Dermis blood vessel endothelial cell (primary cell): ENCODE data around the gene AKT3. TPM values are rescaled to one million over a fixed set of nuclear protein-coding genes. Genes with fewer than 3 reads are reported as not detected.
"Not testable (repeated sequence)": the region's sequence is repeated elsewhere in the genome, so short reads cannot be mapped to it uniquely, and the experiment has no call there.

Experiments
- DNase-seq: peaks from one replicate; pipeline ENCODE4 v3.0.0; 2010
- total RNA-seq: library from RNA; depleted of rRNA; stranded (reverse); fragments of >200 nt; gene quantifications from 2 replicates; pipeline ENCODE4 v1.2.3, GENCODE V29; 2014

Gene AKT3
- total RNA-seq, 1 donor from 2014 or later: 86.4 TPM

DNA sequence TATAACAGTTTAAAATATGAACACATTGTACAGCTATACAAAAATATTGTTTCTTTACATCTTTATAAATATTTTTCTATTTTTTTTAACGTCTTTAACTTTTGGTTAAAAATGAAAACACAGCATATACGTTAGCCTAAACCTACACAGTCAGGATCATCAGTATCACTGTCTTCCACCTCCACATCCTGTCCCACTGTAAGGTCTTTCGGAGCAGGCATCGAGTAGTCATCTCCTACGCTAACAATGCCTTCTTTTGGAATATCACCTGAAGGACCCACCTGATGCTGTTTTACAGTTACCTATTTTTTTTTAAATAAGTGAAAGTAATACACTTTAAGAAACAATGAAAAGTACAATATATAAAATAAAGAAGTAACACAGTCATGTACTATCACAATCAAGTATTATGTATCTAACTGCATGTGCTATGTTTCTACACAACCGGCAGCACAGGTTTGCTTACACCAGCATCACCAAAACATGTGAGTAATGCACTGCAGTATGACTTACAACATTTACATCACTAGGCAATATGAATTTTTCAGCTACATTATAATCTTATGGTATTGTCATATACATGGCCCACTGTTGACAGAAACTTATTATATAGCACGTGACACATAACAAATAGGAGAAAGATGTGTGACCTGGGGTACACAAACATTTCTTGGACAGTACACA, 254.4 kb downstream of the AKT3 start:
- DNase-seq: no peak

DNA sequence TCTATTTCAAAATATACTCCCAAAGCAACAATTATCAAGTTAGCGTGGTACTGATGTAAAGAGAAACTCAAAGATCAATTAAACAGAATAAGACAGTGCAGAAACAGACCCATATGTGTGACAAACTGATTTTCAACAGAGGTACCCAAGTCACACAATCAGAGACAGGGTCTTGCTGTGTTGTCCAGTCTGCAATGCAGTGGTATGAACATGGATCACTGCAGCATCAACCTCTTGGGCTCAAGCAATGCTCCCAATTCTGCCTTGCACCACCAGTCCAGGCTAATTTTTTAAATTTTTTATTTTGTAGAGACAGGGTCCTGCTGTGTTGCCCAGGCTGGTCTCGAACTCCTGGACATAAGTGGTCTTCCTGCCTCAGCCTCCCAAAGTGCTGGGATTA, 255.6 kb downstream of the AKT3 start:
- DNase-seq: no peak

DNA sequence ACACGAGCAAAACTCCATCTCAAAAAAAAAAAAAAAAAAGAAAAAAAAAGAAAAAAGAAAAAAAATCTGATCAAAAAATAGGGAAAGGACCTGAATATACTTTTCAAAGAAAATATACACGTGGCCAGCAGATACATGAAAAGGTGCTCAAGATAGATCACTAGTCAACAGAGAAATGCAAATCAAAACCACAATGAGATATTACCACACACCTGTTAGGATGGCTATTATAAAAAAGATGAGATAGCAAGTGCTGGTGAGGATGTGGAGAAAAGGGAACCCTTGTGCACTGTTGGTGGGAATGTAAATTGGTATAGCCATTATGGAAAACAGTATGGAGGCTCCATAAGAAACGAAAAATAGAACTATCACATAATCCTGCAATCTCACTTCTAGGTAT, 260.8 kb downstream of the AKT3 start:
- not testable (repeated sequence) for DNase-seq

DNA sequence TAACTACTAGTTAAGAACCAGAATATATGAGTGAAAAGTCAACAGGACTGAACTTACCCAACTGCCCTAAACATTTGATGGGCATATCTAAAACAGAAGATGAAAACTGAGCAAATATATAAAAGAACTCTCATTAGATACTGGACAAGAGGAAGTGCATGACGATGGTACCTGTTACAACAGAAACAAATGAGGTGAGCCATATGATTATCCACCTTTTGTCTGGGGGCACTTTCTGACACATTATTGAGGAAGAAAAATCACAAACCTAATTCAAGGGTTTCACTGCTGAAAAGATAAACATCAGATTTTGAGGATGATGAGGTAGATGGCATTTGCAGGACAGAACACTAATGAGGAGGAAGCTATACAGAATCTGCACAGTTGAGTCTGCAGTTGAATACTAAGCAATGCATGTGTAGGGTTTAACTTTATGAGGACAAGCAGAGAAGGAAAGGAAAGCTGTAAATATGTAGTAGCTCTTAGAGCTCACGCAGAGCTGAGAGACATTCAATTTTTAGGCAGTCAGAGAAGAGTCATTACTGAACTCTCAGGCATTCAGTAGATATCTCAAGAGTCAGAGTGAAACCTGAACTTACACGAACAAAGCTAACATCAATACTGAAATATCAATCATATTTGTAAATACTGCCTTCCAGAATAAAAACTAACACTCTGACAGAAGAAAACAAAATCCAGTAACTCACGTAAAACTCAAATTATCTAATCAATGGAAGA, 262.1 kb downstream of the AKT3 start:
- DNase-seq: no peak

DNA sequence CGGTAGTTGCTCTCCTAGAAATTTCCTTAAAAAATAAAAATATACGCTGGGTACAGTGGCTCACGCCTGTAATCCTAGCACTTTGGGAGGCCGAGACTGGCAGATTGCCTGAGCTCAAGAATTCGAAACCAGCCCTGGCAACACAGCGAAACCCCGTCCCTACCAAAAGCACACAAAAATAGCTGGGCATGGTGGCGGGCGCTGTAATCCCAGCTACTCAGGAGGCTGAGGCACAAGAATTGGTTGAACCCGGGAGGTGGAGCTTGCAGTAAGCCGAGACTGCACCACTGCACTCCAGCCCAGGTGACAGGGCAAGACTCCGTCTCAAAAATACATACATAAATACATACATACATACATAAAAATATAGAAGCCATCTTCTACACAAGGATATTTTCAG, 262.8 kb downstream of the AKT3 start:
- DNase-seq: no peak

DNA sequence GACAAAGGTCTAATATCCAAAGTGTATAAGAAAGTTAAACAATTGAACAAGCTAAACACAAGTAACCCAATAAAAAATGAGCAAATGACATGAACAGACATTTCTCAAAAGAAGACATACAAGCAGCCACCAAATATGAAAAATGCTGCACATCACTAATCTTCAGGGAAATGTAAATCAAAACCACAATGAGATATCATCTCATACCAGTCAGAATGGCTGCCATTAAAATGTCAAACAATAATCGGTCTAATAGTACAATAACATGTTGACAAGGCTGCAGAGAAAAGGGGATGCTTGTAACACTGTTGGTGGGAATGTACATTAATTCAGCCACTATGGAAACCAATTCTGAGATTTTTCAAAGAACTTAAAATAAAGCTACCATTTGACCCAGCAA, 264.1 kb downstream of the AKT3 start:
- DNase-seq: no peak

DNA sequence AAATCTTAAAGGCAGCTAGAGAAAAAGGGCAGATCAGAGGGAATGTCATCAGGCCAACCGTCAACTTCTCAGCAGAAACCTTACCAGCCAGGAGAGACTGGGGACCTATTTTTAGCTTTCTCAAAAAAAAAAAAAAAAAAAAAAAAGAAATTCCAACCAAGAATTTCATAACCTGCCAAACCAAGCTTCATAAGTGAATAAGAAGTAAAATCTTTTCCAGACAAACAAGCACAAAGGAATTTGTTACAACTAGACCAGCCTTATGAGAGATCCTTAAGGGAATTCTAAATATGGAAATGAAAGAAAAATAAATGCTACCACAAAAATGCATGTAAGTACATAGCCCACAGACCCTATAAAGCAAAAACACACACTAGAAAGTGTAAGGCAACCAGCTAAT, 267.7 kb downstream of the AKT3 start:
- DNase-seq: no peak

DNA sequence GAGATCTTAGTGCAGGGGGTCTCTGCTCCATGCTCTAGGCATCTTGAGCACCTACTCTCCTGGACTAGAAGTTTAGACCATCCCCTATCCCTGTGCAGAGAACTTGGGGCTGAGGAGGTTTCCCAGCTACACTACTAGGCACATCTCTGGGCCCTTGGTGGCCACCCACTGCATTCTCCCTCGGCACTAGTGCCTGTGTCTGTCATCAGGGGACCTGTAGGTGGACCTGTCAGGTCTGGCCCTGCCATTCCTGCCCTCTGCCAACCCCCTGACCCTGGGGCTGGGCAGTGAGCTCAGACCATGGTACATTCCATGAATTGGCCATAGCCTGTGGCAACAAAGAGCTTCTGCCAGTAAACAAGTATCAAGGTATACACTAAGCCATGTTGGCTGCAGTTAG, 269.1 kb downstream of the AKT3 start:
- DNase-seq: no peak

DNA sequence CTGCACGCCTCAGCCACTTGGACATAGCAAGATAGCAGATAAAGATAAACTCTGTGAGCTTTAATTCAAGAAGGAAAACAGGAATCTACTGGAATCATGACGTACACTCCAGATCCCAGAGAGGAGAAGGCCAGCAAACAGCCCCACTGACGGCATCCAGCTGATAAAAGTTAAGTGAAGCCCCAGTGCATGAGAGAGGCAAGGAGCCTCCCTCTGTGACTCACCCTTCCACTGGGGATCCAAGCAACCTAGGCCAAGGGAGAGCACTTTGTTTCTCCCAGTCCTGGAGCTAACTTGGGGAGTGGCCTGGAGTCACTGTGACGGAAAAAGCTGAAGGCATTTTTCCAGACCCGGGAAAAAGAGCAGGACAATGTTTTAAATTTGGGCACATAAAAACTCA, 270.0 kb downstream of the AKT3 start:
- DNase-seq: no peak

DNA sequence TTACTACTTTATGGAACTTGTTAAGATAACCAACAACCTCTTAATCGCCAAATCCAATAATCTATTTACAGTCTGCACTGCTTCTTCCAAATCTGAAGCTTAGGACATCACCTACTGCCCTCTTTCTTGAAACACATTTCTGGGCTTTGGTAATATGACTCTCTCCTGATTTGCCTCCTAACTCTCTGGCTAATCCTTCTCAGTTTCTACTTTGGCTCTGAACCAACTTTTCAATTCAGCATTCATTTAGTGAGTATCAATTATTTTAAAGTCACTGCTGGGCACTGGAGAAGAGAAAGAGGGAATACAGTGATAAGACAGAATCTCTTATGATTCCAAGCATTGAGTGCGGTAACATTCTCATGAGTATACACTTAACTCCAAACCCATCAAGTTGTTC, 275.0 kb downstream of the AKT3 start:
- no peak for DNase-seq

DNA sequence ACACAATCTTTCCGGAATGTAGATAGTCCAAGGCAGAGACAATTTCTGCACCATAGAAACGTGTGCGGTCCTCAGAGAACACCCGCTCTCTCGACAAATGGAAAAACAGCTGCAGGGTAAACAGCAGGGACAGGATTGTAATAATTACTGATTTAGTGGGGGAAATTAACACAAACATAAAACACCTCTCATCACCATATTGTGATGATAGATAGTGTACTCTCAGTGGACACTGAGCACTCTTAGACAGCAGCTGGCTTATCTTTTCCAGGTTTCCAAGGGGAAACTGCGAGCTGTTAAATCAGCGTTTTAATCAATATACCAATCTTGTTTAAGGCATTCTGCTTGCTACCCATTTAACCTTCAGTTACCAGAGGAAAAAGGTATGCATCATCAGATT, 277.1 kb downstream of the AKT3 start:
- DNase-seq: no peak

DNA sequence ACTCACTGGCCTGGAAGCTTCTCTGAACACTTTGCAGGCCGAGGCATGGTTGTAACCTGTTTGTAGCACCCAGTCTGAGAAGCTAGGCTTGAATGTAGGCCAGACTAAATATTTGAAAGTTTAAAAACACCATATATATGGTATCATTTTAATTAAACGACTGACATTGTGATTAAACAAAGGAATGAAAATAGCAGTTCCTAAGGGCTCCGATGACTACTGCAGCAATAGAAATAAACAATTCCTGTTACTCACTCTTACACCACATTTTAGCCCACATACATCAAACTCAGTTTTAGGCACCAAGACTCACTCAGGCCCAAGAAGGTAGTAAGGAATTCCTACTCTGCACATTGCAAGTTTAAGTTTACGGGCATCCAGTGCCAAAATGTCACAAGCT, 281.2 kb downstream of the AKT3 start:
- DNase-seq: peak; percentile 30

DNA sequence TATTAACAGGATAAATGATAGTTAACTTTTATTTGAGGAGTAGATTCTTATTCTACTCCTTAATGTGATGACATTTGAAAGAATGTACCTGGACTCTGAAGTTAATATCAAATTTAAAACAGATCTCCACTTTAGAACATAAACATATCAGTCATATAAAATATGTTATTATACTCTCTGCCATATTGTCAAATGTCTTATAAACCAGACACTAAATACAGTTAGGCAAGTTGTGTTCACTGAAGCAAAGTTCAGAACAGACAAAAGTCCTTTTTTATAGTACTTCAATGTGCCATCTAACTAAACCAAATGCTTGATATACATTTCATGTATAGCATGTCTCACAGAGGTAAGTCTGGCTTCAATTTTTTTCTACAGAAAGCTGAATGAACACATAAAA, 285.2 kb downstream of the AKT3 start:
- no peak for DNase-seq

DNA sequence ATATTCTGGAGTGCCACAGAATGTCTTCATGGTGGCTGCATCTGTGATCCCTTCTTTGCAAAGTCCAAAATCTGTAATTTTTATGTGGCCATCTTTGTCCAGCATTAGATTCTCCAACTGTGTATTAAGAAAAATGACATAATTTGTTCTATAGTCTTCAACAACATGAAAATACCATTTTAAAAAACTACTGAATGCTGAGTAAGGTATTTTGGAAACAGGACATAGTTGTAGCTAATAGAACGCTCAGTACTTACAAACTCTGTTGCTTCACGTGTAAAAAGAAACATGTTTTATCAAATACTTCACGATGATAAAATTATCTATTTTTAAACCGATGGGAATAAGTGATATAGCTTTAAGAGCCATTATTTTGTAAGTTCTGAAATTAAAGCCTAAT, 286.3 kb downstream of the AKT3 start:
- no peak for DNase-seq

DNA sequence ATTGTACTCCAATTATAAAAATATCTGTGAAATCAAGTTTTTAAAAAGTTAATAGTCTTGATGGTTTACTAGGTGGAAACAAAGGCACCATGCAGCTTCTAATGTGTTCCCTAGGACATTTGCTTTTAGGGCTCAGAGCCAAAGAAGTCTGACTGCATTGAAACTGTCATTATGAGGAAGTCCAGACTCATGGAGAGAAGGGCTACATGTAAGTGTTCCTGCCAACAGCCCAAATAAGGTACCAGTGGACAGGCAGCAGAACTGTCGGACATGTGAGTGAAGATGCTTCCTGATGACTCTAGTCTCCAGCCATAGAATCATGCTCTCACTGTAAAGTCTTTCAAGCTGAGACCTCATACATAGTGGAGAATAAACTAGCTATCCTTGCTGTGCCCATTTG, 287.6 kb downstream of the AKT3 start:
- no peak for DNase-seq

DNA sequence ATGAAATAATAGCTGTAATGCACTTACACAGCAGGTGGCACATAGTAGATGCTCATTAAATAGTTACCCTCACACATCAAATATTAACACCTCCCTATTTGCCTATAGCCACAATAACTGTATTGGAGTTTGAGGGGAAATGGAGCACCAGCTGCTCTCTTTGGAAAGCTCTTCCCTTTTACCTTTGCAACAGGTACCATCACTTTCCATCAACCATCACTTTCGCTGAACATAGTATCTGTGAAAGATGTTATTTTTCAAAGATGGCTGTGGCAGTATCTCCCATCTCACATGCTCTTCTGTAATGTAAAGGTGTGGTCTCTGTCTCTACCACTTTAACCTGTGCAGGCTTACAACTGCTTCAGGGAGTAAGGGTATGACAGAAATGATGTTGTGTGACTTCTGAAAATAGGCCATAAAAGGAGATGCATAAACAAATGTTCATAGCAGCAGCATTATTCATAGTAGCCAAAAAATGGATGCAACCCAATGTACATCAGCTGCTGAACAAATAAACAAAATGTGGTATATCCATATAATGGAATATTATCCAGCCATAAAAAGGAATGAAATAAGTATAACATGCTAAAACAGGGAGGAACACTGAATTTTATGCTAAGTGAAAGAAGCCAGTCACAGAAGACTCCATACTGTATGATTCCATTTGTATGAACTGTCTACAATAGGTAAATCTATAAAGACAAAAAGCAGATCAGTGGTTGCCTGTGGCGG, 288.3 kb downstream of the AKT3 start:
- DNase-seq: no peak

DNA sequence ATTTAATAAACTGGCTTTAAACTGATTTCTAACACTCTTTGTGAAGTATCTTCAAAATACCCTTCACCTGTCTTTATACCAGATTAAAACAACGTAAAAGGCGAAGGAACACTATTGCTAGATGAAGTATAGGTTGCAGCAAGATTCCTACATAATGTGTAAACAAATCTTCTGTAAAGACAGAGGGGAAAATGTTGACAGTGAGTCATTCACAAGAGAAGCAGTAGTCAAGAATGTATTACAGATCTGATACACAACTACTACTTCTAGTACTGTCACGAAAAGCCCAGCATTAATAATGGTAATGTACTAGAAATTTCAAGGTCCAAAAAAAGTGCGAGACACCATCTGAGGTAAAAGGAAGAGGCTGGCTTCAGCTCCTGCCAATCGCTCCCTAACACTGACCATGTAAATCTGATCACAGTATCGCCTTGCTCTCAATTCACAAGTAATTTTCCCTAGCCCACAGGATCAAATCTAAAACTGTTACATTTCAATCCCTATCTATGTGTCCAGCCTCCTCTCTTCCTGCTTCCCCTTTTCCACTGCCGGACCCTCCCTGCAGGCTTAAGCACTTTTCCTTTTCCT, 290.4 kb downstream of the AKT3 start:
- DNase-seq: peak; percentile 5

DNA sequence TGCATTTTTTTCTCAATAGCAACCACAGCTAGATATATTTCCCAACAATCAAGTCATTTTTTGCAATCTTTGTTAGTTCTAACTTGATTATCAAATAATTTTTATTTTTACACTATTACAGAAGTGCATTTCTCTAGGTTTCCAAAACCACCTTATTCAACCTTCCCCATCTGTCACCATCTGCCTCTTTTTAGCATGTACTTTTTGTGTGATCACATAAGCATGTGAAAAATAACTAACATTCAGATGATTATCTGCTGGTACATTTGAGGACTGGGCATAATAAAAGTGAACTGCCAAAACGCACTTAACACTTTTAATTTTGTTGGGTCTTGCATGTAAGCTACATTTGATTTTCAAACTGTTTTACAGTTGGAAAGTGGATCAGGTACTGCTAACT, 291.5 kb downstream of the AKT3 start:
- DNase-seq: no peak

DNA sequence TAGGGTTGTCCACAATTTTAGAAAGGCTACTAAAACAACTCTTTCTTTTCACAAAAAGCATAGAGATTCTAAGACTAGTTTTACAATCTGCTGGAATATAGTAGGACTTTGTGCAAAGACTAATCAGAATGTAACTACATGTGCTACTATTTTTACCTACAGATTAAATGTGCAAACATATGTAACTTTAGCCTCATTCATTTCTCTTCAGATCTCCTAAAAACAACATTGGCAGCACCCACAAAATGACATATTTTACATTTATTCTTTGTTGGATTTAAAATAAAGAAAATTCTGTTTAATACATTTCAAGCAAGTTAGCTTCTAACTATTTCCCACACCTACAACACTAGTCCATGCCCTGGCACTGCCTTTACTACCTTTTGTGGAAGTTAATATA, 292.2 kb downstream of the AKT3 start:
- DNase-seq: no peak

DNA sequence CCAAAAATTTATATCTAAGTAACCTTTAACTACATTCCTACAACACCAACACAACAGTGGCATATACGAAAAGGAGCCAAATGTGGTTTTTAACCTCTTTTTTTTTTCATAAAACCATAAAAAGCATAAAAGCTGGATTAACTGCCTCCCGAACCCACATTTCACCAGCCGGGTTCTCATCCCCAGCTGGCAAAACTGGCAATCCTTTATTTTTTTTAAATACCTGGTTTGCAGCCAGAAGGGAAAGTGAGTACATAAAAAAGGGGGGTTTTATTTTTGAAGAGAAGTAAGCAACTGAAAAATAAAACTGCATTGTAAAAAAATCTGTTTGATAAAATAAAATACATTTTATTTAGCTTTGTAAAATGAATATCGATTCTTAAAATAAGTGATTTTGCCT, 295.4 kb downstream of the AKT3 start:
- DNase-seq: no peak

DNA sequence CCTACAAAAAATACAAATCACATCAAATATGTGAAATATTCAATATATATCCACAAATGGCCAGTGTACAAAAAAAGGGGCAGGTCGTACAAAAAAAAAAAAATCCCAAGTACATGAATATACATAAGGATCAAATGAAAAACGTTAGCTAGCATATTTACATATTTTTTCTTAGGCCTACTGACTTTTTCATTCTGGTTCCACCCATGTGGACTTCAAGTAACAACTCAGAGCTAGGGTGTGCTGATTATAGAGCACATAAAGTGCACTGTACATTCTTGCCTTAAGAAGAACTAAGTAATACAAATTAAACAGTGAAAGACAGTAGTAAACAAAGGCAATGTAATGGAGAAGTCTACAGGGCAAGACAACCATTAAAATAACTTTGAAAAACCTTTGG, 297.0 kb downstream of the AKT3 start:
- no peak for DNase-seq

DNA sequence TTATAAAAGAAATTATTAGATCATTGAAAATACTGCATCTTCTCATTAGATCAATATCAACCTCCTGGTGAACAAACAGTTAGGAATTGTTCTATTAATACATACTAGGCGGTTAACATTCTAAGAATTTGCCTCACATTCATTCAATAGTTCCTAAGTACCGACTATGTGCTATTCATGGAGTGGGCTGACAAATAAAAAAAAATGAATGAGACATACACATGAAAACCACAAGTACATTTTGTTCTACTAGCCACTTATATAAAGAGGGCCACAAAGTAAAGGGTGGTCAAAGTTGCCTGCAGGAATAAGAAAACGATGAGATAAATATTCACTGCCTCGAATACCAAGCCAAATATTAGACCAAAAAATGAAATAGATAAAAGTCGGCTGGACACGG, 299.8 kb downstream of the AKT3 start:
- DNase-seq: no peak

DNA sequence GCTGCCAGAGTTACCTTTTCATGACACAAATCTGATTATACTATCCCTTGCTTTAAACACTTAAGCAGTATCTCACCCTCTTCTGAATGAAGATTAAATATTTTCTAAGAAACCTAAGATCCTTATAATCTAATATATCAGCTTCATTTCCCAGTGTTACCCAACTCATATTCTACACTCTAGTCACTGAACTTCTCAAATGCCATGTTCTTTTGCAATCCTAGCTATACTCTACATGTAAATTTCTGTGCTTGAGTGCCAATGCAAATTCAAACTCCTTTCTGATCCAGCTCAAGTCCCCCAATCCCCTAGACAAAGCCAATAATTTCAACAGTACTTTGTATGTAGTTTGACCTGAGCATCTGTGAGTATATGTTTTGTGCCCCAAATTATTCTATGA, 300.3 kb downstream of the AKT3 start:
- no peak for DNase-seq

DNA sequence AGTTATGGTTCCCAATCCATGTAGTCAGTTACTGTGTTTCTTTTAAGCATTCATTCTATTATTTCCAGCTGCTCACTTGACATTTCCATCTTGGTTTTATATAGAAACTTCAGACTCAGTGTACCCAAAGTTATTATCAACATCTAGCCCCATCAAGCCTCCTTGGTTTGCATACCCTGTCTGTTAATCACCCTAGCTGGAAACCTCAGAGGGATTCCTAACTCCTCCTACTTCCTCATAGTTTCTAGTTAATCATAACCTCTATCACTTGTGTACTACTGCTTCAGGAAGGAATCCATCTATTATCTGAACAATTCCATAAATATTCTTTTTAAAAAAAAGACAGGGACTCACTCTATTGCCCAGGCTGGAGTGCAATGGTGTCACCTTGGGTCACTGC, 300.9 kb downstream of the AKT3 start:
- no peak for DNase-seq
